ENCODE data around the gene GLCE. TPM values are rescaled to one million over a fixed set of nuclear protein-coding genes. Genes with fewer than 3 reads are reported as not detected.

Gene GLCE
- total RNA-seq, 1 experiment from 2014 or later, result 7.5 TPM

GRCh38 chr15:69132430-69132829 lies 28.0 kb upstream of the GLCE start:
- ChIA-PET CTCF (interaction anchor here (0.5 to 1.7 kb wide), 5 partner anchors 26 to 331 kb away, joined by 3 to 4 read pairs (median 3); no protein-coding TSS in a partner anchor), POLR2A (interaction anchor here (1.0 kb wide), 1 partner anchor 97 kb away, joined by 3 read pairs; no protein-coding TSS in a partner anchor)
- intact Hi-C loops (cut with micrococcal nuclease), result loop anchor here (2.0 kb wide), 1 partner anchor 74 kb away; no protein-coding TSS in a partner anchor
- Mint-ChIP-seq H3K36me3 (ENCODE audit: insufficient read depth, unreplicated experiment) (peaks cover 7% of the 10 kb centered on the region), H3K27ac (ENCODE audit: low read depth, unreplicated experiment) (no peak overlapping the region), H3K9me3 (ENCODE audit: unreplicated experiment) (no peaks in the 10 kb centered on the region), H3K4me3 (ENCODE audit: unreplicated experiment) (no peak overlapping the region), H3K27me3 (ENCODE audit: insufficient read depth, unreplicated experiment) (peaks cover 7% of the 10 kb centered on the region), H3K4me1 (ENCODE audit: insufficient read depth, unreplicated experiment) (peaks cover 12% of the 10 kb centered on the region)
- no peak for DNase-seq (ENCODE audit: unreplicated experiment)
- no TSS peak for BruUV-seq (replicated peaks)
- no peak for TF ChIP-seq CTCF (IDR thresholded peaks at IDR 0.05; ENCODE audit: unreplicated experiment)

- ChIA-PET CTCF (interaction anchor here (0.5 to 1.7 kb wide), 7 partner anchors 26 to 330 kb away, joined by 3 to 4 read pairs (median 3); no protein-coding TSS in a partner anchor), POLR2A (interaction anchor here (1.0 kb wide), 1 partner anchor 96 kb away, joined by 3 read pairs; no protein-coding TSS in a partner anchor)
- peaks cover 12% of the 10 kb centered on the region for H3K4me1 Mint-ChIP-seq (ENCODE audit: insufficient read depth, unreplicated experiment)
- H3K36me3 Mint-ChIP-seq (ENCODE audit: insufficient read depth, unreplicated experiment), result peaks cover 7% of the 10 kb centered on the region
- TF ChIP-seq CTCF (IDR thresholded peaks at IDR 0.05; ENCODE audit: unreplicated experiment), result no peak
- no TSS peak for BruUV-seq (replicated peaks)
- H3K27me3 Mint-ChIP-seq (ENCODE audit: insufficient read depth, unreplicated experiment), result peaks cover 14% of the 10 kb centered on the region
- peak; percentile 84 for DNase-seq (ENCODE audit: unreplicated experiment)
- H3K27ac Mint-ChIP-seq (ENCODE audit: low read depth, unreplicated experiment), result no peak overlapping the region
- no peak overlapping the region for H3K4me3 Mint-ChIP-seq (ENCODE audit: unreplicated experiment)
- no peaks in the 10 kb centered on the region for H3K9me3 Mint-ChIP-seq (ENCODE audit: unreplicated experiment)
- intact Hi-C loops (cut with micrococcal nuclease), result loop anchor here (2.0 kb wide), 1 partner anchor 74 kb away; no protein-coding TSS in a partner anchor
These were observed 27.2 kb upstream of the GLCE start for GRCh38 chr15:69132977-69133861.

- H3K36me3 Mint-ChIP-seq (ENCODE audit: insufficient read depth, unreplicated experiment), result no peaks in the 10 kb centered on the region
- H3K4me1 Mint-ChIP-seq (ENCODE audit: insufficient read depth, unreplicated experiment), result peaks cover 4% of the 10 kb centered on the region
- intact Hi-C loops (cut with micrococcal nuclease), result loop anchor here (2.0 kb wide), 1 partner anchor 75 kb away; no protein-coding TSS in a partner anchor
- no TSS peak for BruUV-seq (replicated peaks)
- no peak for DNase-seq (ENCODE audit: unreplicated experiment)
- POLR2A ChIA-PET, result no interaction called here
- CTCF ChIA-PET, result interaction anchor here (1.7 kb wide), 1 partner anchor 26 kb away, joined by 4 read pairs; no protein-coding TSS in a partner anchor
- no peak overlapping the region for H3K4me3 Mint-ChIP-seq (ENCODE audit: unreplicated experiment)
- H3K9me3 Mint-ChIP-seq (ENCODE audit: unreplicated experiment), result no peaks in the 10 kb centered on the region
- no peak for TF ChIP-seq CTCF (IDR thresholded peaks at IDR 0.05; ENCODE audit: unreplicated experiment)
- H3K27me3 Mint-ChIP-seq (ENCODE audit: insufficient read depth, unreplicated experiment), result peaks cover 22% of the 10 kb centered on the region
- no peak overlapping the region for H3K27ac Mint-ChIP-seq (ENCODE audit: low read depth, unreplicated experiment)
These were observed 26.4 kb upstream of the GLCE start for GRCh38 chr15:69133862-69134519.

GRCh38 chr15:69134791-69135190 lies 25.6 kb upstream of the GLCE start:
- no peaks in the 10 kb centered on the region for H3K4me1 Mint-ChIP-seq (ENCODE audit: insufficient read depth, unreplicated experiment)
- no peak overlapping the region for H3K27ac Mint-ChIP-seq (ENCODE audit: low read depth, unreplicated experiment)
- intact Hi-C loops (cut with micrococcal nuclease), result no loop called here
- ChIA-PET CTCF (no interaction called here), POLR2A (no interaction called here)
- H3K9me3 Mint-ChIP-seq (ENCODE audit: unreplicated experiment), result no peaks in the 10 kb centered on the region
- H3K36me3 Mint-ChIP-seq (ENCODE audit: insufficient read depth, unreplicated experiment), result no peaks in the 10 kb centered on the region
- no peak for DNase-seq (ENCODE audit: unreplicated experiment)
- BruUV-seq (replicated peaks), result no TSS peak
- H3K4me3 Mint-ChIP-seq (ENCODE audit: unreplicated experiment), result no peak overlapping the region
- TF ChIP-seq CTCF (IDR thresholded peaks at IDR 0.05; ENCODE audit: unreplicated experiment), result no peak
- peaks cover 30% of the 10 kb centered on the region for H3K27me3 Mint-ChIP-seq (ENCODE audit: insufficient read depth, unreplicated experiment)

Measured in MCF 10A (cell line).